CD4-positive, alpha-beta T cell treated with Interleukin-15 for 4 hours (primary cell): ENCODE data around the gene CLCN1.
A peak's percentile ranks its signal among the peaks of the same experiment; 100 is the strongest.

Experiments used
- DNase-seq: peaks from one replicate; pipeline ENCODE4 v3.0.0-alpha.2; 2020; ENCODE audit warnings: low spot score

CLCN1 gene

DNA sequence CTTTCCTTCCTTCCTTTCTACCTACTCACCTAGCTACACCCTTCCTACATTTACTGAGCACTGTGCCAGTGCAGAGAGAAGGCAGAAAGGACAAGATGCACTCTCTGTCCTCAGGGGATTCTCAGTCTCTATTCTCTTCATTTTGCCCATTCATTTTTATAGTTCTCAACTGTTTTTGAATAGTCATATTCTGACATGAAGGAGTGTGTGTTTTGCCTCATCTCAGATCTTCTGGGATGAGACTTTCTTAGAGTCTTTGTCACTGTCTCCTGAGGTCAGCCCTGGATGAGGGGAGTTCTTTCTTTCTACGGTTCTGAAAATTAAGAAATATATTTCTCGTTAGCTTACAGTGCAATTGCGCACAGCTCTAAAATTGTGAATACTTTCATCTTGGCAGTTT lies 21.3 kb downstream of the CLCN1 start:
- no peak for DNase-seq

DNA sequence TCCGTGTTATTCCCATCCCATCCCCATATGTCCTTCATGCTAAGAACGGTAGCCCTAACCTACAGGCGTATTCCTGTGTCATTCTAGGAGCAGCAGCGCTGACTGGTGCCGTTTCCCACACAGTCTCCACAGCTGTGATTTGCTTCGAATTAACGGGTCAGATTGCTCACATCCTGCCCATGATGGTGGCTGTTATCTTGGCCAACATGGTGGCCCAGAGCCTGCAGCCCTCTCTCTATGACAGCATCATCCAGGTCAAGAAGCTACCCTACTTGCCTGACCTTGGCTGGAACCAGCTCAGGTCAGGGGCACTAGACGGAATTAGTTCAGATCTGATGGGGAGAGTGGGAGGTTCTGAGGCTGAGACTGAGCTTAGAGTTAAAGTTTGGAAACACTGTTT lies 25.9 kb downstream of the CLCN1 start:
- no peak for DNase-seq

DNA sequence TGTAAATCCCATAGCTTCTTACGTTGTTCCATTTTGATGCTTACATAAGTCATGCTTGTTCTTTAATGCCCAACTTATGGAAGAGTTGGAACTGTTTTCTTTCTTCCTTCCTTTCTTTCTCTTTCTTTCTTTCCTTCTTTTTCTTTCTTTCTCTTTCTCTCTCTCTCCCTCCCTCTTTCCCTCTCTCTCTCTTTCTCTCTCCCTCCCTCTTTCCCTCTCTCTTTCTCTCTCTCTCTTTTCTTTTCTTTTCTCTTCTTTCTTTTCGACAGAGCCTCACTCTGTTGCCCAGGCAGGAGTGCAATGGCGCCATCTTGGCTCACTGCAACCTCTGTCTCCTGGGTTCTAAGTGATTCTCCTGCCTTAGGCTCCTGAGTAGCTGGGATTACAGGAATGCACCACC lies 27.7 kb downstream of the CLCN1 start:
- DNase-seq, result no peak

DNA sequence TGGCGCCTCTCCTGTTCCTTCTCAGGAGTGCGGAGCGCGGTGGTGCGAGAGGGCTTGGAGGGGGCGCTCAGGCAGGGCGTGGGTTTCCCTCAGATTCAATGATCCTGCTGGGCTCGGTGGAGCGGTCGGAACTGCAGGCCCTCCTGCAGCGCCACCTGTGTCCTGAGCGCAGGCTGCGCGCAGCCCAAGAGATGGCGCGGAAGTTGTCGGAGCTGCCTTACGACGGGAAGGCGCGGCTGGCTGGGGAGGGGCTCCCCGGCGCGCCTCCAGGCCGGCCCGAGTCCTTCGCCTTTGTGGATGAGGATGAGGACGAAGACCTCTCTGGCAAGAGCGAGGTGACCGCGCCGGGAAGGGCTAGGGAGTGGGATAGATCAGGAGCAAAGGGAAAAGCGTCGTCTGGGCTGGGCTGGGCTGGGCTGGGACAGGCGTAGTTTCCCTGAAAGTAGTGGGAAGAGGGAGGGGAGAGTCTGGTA lies 29.6 kb downstream of the CLCN1 start:
- DNase-seq, result peak; percentile 66

DNA sequence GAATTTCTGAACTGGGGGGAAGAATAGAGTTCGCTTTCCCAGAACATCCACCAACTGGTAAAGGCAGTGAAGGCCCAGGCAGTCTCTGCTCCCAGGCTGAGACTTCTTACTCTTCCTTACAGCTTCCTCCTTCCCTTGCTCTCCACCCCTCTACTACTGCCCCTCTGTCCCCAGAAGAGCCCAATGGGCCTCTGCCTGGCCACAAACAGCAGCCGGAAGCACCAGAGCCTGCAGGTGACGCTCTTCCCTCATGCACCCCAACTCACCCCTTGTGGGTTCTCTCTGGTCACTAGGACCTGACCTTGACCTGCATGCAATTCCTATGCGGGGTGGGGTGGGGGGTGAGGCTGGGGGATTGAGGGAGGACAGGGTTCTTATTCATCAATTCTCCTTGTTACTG lies 30.1 kb downstream of the CLCN1 start:
- no peak for DNase-seq

DNA sequence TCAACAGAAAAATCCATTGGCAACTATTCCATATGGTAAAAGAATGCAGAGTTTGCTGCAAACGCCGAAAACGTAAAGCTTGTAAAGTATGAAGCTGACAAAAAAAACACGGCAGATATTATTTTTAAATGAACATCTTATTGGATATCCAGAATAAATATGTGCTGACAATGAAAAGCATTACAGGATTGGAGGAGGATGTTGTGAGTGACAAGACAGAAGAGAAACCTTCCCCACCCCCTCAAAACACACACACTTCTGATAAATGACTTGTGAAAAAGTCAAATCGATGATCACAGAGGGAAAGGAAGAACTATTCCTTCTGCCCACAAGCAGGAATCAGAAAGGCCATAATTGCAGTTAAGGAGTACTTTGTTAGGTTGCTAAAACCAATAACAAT lies 32.0 kb downstream of the CLCN1 start:
- DNase-seq, result no peak

DNA sequence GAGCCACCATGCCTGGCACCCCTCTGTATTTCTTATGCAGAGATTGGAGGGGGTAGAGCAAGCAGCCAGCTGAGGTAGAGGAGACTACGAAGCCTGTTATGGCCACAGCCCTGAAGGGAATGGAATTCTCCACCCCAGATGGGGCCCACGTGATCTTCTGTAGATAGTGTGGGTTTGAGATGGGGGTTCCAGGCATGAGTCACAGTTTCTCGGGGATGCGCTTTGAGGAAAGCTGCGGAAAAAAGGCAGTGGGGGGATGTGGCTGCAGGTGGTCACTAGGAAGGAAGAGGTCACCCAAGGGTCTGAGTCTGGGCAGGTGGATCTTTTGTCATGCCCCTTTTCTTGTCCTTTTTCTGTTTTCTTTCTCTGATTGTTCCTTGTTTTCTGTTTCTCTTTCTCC lies 35.1 kb downstream of the CLCN1 start:
- DNase-seq, result no peak

DNA sequence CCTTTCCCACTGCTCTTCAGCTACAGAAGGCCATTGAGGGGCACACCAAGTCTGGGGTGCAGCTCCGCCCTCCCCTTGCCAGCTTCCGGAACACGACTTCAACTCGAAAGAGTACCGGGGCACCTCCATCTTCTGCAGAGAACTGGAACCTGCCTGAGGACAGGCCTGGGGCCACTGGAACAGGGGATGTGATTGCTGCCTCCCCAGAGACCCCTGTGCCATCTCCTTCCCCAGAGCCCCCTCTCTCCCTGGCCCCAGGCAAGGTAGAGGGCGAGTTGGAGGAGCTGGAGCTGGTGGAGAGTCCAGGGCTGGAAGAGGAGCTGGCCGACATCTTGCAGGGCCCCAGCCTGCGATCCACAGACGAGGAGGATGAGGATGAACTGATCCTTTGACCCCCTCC lies 35.7 kb downstream of the CLCN1 start:
- DNase-seq, result no peak

DNA sequence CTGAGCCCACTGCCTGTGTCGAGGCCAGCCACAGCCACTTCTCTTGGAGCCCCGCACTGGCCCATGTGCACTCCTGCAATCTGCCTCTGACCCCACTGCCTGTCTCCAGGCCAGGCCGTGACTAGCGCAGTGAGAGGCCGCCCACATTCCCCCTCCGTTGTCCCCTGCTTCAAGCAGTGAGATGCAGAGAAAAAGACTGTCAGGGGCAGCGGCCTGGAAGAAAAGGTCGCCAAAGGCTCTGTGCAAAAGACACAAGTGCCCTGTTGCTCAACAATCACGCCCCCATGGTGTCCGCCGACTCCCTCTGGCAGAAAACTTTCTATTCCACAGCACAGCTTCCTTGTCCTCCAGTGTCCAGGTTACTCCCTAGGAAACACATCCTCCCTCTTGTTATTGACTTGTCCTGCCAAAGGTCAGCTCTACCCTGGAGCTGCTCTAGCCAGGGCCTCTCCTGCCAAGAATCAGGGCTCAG lies 36.7 kb downstream of the CLCN1 start:
- DNase-seq, result no peak

DNA sequence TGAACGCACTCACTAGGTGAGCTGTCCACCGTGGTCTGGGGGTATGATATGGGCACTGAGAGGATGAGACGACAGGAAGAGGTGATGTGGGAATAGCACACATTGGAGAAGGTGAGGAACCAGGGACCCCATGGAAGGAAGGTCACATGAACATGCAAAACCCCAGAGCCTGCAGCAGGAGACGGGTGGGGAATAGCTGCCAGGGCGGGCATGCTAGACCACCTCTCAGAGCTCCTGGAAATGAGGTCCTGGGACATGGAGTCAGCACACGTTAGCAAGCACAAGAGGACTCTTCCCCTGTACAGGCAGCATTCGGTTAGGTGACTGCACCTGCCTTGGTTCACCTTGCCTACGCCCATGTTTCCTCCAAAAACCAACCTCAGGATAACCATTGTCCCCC lies 38.5 kb downstream of the CLCN1 start:
- no peak for DNase-seq

DNA sequence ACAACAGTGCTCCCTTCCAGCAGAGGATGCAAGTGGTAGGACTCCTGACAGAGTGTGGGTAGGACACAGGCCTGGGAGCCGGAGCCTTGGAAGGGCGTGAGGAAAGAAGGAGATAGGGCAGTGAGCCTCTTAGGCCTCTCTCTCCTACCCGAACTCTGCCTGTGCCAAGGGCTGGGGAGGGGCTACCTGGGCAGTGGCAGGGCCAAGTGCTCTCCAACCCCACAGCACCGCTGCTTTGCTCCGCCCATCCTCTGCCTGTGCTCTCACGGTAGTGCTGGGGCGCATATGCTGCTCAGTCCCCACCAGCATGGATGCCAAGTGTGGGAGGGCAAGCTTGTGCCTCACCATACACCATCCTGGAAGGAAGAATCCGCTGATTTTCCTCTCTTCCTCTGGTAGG lies 39.1 kb downstream of the CLCN1 start:
- DNase-seq, result no peak

DNA sequence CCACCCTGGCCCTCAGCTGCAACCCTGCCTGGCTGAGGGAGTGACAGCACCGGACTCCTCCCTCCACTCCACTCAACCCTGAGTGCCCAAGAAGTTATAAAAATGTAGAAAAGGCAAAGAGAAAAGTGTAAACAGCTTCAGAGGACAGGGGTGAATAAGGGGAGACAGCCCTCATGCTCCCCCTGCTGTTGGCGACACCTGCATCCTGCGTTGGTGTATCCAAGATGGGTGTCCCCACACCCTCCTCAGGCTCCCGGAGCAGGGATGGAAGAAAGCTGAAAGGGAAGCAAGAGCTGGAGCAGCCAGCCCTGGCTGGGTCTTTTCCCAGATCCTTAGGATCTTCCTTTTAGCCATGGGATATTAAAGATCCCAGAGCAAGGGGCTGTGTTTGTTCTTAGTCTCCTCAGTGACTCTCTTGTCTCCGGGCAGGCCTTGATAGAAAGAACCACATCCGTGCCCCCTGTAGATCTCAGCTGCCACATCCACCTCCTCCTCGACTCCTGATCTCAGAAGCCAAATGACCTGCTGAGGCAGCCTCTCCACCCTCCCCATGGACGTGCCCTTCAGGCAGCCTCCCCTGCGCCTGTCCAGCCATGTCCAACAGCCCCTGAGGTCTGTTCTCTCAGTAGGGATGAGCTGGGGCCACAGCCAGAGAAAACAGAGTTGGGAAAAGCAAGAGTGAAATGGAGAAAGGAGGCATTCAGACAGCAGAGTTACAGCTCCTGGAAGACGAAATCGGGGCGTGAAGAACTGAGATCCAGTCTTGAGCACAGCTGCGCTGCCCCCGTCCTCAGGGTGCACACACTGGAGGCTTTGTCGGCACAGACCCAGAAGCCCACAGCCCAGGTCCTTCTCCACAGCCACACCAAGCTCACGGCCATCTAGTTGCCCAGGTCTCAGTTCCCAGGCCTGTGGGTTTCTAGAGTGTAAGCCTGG lies 39.8 kb downstream of the CLCN1 start:
- no peak for DNase-seq

DNA sequence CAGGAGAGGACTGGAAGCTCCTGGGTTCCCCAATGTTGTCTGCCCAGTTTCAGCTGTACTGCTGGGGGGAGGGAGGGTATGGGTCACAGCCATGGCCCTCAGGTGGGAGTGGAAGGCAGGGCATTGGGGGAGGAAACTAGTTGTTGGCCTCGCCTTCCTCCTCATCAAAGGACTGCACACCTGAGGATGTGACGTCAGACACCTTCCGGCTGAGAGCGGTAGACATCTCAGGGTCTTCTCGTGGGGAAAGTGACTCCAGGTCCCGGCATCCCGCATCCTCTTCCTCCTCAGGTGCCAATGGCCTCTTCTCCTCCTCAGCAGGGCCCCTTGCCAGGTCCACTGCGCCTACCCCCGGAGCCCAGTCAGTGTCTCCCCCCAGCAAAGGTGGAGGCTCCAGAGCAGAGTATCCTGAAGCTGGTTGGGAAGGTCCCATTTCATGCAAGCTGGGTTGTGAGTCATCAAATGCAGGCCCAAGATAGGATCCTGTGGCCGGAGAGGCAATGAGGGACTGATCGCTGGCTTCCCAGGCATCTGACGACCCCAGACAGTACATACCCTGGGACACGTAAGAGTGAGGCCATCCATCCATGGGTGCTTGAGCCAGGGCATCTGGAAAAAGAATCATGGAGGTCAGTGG lies 40.6 kb downstream of the CLCN1 start:
- no peak for DNase-seq

DNA sequence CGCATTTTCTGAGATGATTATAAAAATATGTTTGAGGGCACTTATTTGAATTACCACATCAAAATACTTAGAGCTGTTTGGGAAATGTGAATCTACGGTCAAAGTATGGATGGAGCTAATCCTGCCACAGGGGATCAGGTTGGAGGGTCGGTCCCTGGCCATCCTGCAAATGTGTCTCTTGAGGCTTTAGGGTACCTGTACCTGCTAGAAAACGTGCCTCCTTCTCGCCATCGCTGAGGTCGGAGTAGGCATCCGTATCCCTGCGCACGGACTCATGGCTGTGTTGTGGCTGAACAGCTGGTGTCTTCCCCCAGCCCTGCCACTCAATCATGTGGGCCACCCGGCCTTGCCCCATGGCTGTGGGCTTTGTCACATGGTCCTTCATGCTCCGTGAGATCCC lies 42.7 kb downstream of the CLCN1 start:
- DNase-seq, result no peak

DNA sequence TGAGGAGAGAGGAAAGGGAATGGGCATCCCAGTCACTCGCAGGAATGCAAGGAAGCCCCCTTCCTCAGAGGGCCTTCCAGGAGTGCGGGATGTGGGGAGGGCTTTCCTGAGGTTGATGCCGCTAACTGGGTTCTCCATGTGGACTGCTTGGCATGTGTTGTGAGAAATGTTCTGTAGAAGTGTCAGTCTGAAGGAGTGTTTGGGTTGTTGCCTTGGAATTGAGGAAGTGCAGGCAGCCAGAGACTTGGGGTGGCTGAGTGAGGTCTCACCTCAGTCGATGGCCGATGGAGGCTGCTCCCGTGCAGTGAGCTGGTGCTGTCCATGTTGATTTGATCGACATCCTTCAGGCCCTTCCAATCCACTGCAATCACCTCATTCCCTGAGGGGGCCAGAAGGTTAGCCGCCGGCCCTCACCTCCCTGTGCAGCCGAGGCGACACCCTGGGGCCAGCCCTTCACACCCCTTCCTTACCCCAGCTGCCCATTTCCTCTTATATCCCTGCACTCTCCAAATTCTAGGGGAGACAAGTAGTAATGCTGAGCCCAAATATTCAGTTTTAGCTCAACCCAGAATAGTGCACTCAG lies 44.0 kb downstream of the CLCN1 start:
- DNase-seq, result no peak

DNA sequence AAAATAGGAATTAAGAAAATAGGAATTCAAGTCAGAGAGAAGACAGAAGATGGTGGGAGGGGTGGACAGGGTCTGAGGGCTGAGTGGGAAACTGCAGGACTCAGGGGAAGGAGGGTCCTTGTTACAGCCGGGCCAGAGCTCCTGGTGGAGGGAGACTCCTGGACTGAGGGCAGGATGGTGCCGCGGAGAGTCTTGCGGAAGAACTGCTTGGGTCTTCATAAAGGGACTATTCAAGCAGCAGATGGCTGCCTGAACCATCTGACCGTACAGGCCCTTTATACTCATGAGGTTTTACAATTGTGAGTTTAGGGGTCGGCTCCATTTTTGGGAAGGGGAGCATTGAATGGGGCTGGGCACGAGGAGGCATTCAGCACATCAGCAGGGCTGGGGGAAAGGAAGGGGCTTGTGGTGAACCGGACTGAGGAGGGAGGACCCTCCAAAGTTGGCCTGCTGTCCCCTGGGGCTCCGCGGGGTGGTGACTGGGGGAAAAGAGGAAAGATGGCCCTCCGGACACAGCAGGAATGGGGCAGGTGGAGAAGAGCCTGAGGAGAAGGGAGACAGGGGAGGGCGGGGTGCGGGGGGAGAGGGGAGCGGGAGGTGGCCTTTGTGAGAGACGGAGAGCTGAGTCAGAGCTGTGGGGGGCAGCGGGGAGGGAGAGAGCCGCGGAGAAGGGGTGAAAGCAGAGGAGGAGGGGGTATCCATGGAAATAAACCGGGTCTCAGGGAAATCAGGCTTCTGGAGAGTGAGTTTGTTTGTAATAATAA lies 45.1 kb downstream of the CLCN1 start:
- no peak for DNase-seq

DNA sequence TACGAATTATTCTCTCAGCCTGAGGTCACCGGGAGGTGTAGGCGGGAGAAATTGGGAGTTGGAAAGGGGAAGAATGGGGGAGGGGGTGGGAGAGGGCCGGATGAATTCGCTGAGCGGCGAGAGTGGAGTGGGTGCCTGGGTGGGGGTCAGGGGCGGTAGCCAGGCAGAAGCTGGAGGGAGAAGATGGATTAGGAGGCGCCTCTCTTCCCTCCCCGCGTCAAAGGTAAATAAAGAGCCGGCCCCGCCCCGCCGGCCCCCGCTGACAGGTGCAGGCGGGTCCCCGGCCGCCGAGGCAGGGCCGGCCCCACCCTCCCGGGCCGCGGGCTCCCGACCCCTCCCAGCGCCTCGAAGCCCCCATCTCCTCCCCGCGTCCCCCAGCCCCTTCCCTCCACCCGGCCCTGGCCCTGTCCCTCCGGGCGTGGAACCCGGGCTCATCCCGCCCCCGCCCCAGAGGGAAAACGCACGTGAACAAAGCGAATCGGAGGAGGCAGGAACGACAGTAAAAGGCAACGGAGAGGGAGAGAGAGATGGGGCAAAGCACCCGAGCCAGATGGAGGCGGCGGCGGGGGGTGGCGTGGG lies 45.7 kb downstream of the CLCN1 start:
- DNase-seq, result no peak

DNA sequence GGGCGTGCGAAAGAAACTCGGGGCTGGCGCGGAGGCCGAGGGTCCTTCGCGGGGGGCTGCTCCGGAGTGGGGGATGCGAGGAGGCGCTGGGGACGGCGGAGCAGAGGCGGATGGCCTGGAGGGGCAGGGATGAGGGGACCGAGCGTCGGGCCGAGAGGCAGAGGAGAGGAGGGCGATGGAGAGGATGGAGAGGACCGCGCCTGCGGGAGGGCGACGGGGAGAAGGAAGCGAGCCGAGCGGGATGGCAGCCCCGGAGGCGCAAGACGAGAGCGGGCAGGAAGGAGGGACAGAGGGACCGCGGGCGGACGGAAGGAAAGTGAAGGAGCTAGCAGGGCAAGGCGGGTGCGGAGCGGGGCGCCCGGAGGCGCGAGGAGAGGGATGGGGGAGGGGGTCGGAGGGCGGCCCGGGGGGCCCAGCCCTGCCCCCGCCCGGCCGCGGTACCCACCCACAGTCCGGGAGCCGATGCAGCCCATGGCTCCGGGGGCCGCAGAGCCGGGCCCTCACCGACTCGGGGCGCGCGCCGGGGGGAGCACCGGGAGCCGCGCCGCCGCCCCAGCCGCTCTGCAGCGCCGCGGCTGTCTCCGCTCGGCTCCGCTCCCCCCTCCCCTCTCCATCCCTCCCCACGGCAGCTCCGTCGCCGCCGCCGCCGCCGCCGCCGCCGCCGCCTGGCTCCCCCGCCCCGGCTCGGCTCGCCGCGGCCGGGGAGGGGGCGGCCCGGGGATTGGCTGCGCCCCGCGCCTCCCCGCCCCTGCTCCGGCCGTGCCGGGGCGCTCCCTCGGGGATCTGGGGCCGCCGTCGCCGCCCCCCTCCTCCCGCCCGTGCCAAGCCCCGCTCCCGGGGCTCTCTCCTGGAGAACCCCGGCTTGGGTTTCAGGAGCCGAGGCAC lies 46.5 kb downstream of the CLCN1 start, which contains the start of gene FAM131B:
TSS of gene FAM131B (minus strand) at position 583 of the 885 bp plus-strand sequence. CDS start at position 473, 110 bp downstream.
- DNase-seq, result peak; percentile 24

DNA sequence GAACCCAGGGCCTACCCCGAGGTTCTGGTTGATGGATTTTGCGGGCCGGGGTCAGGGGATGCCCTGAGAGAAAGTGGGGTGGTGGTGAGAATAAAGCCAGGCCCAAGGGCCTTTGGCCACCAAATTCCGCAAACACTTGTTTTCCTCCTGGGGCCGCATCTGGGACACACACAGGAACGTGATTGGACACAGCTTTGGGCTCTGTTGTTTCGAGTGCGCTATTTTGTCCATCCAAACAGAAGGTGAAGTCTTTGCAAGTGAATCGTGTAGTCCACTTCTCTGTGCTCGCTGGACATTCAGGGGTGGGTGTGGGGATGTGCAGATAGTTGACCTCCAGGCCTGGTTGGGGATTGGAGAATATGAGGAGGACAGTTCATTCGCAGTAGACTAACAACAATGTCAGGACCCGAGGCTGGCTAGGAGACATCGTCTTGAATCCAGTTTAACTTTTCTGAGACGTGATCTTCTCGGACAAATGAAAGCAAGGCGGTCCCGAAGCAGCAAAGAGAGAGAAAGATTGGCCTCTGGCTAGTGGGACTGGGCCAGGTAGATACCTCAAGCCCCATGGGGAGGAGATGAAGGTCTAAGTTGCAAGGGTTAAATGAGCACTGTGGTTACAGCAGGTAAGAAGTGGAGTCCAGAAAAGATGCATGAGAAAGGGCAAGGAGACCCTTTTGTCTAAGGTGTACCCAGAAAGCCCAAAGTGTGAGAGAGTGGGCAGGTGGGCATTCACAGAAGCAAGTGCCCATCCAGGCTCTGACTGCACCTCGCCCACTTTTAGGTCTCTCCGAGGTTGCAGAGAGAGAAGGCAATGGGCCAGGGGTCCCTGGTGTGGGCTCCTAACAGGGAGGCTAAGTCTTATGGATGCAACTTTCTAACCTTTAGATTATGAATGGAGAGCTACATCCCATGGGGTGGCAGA lies 47.4 kb downstream of the CLCN1 start:
- no peak for DNase-seq

DNA sequence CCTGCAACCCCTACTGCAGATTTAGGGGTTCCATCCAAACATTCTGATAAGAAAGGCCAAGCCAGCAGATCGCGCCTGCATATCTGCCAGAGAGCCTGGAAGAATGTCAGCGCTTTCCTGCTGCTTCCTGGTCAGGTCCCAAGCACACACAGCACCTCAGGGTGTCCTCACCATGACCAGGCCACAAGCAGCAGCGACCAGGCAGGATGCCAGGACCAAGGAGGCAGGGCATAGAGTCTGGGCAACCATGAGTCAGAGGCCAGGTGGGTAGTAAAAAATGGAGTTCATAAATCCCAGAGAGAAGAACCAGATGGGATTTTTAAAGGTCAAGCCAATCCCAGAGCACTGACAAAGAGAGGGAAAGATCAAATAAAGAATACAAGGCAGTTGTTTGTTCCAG lies 52.1 kb downstream of the CLCN1 start:
- DNase-seq, result no peak
